GM18858 (cell line): ENCODE data around the gene KLK8.
"Not testable (repeated sequence)": the region's sequence is repeated elsewhere in the genome, so short reads cannot be mapped to it uniquely, and the experiment has no call there.

ENCODE experiments used
- ATAC-seq: cut with Tn5 transposase; IDR thresholded peaks from one replicate; pipeline ENCODE4 v1.9.1; 2021; ENCODE audit not compliant: unreplicated experiment

Gene KLK8

DNA sequence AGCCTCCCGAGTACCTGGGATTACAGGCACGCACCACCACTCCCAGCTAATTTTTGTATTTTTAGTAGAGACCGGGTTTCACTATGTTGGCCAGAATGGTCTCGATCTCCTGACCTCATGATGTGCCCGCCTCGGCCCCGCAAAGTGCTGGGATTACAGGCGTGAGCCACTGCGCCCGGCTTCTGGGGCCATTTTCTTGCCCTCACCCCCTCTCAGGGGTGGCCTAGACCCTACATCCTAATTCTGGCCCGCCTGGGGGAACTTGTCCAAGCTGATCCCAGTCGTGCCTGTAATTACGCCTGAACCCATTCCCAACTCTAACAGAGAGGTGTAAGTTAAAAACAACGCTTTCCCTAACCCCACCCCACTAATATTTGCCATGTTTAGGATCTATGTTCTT is 17.0 kb downstream of the KLK8 start:
- not testable (repeated sequence) for ATAC-seq

DNA sequence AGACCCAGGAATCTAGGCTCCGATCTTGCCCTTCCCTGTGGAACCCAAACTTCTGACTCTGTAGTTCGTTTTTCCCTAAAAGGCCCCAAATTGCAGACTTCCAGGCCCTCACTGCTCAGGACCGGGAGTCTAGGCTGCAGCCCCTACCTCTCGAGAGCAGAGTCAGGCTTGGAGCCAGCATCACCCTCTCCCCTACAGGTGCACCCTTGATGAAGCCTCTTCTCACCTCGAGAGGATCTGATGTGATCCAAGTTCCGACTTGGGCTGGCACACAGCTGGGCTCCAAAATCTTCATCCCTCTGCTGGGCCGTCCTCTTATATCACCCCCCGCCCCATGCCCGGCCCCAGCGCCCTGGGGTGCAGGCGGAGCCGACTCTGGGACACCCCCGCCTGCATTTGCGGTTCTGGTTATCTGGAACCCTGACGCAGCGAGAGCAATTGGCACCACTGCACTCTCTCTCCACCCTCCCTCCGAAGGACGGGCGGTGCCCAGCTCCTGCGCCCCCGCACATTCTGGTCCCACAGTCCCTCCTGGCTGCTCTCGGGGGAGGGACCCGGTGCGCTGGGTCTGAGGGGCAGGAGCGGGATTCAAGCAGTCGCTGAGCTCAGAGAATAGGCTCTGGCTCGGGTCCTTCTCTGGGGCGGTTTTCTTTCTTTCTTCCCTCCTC is 17.6 kb downstream of the KLK8 start, which contains the start of gene KLK7:
TSS of gene KLK7 (minus strand) at position 293 of the 668 bp plus-strand sequence. CDS start 1,518 bp downstream, outside the sequence.
- no peak for ATAC-seq

DNA sequence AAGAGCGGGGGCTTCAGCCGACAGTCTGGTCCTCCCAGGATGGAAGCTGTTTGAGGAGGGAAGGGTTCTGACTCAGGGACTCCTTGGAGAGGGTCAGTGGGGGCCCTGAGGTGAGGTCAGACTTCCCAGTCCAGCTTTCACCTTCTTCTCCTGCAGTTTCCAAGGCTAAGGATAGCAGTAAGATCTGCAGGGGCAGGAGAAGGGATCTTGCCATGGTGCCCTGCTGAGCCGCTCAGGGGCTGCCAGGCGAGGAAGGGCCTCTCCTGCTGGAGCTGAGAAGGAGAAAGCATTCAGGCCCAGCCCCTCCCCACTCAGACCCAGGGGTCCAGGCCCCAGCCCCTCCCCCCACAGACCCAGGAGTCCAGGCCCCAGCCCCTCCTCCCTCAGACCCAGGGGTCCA is 19.2 kb downstream of the KLK8 start:
- no peak for ATAC-seq

- no peak for ATAC-seq
Measured at GRCh38 chr19:50981587-50982146, 19.7 kb downstream of the KLK8 start.

DNA sequence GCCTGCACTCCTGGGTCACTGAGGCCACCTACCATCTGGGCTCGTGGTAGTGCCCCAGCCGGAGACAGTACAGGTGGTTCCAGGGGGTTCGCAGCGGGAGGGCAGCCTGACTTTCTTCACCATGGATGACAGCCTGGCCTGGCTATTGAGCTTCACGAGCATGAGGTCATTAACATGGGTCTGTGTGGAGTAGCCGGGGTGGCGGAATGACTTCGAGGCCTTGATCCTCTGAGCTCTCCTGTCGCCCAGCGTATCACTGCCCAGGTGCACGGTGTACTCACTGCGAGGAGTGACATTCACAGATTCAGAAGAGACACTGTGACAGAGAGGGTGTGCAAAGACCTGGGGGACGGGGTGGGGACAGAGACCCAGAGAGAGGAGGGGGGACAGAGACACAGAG is 21.2 kb downstream of the KLK8 start:
- ATAC-seq, result no peak

- no peak for ATAC-seq
Measured at GRCh38 chr19:50979758-50980157, 21.6 kb downstream of the KLK8 start.

DNA sequence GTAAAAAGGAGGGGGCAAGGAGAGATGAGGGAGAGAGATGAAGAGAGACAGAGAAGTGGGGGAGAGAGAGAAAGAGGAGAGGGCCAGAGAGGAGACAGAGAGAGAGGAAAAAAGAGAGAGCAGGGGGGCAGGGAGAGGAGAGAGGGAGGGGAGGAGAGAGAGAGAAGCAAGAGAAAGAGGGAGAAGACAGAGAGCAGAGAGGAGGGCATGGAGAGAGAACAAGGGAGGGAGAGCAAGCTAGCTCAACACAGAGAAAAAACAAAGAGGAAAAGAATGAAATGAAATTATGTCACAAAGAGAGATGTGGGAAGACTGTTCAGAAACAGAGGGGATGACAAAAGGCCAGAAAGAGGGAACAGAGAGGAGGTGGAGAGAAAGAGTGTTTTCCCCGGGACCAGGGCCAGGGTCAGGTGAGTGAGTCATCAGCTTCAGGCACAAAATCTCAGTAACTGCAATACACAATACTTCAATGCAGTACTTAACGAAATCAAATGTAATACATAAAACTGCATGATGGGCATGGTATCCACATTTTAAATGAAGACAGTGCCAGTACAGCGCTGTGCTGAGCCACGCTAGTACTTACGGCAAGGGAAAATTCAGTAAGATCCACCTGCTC is 22.5 kb downstream of the KLK8 start:
- no peak for ATAC-seq

DNA sequence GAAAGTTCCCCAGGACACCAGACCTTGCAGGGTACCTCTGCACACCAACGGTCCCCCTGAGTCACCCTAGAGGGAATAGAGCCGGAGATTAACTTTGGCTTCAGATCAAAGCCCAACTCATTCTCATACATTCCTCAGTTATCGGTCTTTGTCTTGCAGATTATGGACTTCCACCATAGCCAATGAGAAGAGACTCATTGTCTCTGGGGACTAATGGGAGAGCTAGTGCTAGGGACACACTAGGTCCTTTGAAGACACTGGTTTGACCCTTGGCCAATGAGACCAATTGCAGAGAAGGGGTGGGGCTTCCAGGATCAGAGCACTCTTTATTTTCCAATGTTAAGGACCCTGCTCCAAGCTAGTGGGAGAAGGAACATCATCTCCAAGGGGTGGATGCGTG is 23.8 kb downstream of the KLK8 start:
- ATAC-seq, result no peak

DNA sequence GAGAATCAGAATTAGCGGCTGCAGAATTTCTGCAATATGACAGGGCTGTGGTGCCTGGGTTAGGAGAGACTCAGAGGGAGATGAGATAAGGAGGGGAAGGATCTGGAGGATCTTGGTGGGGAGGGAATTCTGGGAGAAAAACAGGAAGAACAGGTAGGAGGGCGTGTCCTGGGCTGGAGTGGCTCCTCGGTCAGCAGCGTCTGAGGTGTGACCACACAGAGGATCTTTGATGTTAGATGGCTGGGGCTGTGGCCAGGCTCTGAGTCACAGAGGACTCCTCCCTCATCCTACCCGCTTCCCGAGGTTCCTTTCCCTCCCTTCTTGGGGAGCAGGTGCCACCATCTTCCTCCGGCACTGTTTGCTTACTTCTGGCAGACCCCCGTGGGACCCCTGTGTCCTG is 25.6 kb downstream of the KLK8 start:
- ATAC-seq, result no peak

DNA sequence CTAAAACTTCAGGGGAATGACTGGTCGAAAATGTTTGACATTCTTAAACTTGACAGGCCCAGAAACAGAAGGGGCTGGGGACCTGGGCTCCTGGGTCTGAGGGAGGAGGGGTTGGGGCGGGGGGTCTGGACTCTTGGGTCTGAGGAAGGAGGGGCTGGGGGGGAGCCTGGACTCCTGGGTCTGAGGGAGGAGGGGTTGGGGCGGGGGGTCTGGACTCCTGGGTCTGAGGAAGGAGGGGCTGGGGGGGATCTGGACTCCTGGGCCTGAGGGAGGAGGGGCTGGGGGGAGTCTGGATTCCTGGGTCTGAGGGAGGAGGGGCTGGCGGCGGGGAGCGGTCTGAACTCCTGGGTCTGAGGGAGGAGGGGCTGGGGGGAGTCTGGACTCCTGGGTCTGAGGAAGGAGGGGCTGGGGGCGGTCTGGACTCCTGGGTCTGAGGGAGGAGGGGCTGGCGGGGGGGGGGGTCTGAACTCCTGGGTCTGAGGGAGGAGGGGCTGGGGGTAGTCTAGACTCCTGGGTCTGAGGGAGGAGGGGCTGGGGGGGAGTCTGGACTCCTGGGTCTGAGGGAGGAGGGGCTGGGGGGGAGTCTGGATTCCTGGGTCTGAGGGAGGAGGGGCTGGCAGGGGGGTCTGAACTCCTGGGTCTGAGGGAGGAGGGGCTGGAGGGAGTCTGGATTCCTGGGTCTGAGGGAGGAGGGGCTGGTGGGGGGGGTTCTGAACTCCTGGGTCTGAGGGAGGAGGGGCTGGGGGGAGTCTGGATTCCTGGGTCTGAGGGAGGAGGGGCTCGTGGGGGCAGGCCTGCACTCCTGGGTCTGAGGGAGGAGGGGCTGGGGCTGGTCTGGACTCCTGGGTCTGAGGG is 26.5 kb downstream of the KLK8 start:
- ATAC-seq, result no peak

DNA sequence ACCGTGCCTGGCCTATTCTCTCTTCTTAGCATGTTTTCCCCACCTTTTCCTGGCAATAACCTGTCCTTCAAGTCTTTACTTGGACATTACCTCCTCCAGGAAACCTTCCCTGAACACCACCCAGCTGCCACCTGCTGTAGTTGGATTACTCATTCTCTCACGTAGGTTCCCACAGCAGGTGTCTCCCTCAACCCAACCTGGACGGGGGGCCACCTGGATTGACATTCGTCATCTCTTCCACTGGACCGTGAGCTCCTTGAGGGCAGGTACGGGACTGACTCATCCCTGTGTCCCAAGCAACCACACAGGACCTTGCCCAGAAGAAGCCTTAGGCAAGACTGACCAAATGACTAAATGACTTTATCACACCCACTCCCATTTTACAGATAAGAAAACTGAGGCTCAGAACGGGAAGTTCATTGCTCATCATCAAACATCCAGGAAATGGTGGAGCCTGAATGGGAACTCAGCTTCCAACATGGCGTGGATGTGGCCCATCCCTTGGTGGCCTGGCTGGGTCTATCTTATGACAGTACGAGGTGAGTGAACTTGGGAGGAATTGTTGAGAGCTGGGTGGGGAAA is 28.5 kb downstream of the KLK8 start:
- ATAC-seq, result no peak

- not testable (repeated sequence) for ATAC-seq
Measured at GRCh38 chr19:50969810-50970209, 31.6 kb downstream of the KLK8 start.

GRCh38 chr19:50969413-50969760 is 32.0 kb downstream of the KLK8 start, which contains the start of gene KLK6:
TSS of gene KLK6 (minus strand) at chr19:50969591. CDS start at chr19:50968104, 1,487 bp downstream.
- ATAC-seq, result no peak

DNA sequence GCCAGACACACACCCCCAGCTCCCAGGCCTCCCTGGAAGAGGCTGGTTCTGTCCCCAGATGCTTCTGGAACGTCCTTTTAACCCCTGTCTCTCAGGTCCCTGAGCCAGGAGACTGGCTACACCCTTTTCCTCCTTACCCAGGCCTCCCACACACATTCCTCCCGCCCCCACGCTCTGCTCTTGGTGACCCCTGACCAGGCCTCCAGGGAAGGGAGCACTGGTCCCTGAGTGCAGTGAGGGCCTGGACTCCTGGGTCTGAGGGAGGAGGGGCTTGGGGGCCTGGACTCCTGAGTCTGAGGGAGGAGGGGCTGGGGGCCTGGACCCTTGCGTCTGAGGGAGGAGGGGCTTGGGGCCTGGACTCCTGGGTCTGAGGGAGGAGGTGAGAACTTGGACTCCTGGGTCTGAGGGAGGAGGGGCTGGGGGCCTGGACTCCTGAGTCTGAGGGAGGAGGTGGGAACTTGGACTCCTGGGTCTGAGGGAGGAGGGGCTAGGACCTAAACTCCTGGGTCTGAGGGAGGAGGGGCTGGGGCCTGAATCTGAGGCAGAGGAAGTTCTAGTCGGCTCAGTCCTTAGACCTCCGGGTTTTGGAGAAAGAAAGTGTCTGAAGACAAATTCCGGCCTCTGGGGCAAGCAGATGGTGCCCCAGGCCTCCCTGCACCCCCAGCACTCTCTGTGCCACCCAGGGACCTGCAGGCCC is 32.5 kb downstream of the KLK8 start:
- no peak for ATAC-seq

- ATAC-seq, result no peak
Measured at GRCh38 chr19:50967929-50968715, 33.3 kb downstream of the KLK8 start.

DNA sequence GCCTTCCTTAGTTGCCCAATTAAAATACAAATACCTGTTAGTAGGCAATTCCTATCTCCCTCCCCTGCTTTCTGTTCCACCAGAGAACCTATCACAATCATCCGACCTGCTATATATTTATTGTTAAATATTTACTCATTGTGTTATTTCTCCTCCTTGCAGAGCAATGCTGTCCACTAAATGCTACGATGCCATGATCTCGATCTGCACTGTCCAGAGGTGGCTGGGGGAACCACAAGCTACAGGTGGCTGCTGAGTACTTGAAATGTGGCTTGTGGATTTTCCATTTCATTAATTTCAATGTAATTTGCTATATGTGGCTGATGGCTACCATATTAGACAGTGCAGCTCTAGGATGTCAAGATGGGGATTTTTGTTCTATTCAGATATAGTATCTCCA is 37.1 kb downstream of the KLK8 start:
- no peak for ATAC-seq

- ATAC-seq, result no peak
Measured at GRCh38 chr19:50963381-50963780, 38.0 kb downstream of the KLK8 start.

DNA sequence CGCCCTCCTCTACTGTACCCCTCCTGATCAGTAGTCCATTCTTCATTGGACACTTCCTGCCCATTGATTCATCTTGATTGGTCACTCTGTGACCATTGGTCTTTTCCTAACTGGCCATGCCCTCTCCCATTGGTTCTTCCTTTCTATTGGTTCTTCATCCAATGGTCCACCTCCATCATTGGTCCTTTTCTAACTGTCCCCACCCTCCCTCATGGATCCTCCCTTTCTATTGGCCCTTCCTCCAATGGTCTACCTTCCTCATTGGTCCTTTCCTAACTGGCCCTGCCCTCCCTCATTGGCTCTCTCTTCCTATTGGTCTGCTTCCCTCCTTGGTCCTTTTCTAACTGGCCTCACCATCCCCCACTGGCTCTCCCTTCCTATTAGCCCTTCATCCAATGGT is 39.2 kb downstream of the KLK8 start:
- ATAC-seq, result no peak

DNA sequence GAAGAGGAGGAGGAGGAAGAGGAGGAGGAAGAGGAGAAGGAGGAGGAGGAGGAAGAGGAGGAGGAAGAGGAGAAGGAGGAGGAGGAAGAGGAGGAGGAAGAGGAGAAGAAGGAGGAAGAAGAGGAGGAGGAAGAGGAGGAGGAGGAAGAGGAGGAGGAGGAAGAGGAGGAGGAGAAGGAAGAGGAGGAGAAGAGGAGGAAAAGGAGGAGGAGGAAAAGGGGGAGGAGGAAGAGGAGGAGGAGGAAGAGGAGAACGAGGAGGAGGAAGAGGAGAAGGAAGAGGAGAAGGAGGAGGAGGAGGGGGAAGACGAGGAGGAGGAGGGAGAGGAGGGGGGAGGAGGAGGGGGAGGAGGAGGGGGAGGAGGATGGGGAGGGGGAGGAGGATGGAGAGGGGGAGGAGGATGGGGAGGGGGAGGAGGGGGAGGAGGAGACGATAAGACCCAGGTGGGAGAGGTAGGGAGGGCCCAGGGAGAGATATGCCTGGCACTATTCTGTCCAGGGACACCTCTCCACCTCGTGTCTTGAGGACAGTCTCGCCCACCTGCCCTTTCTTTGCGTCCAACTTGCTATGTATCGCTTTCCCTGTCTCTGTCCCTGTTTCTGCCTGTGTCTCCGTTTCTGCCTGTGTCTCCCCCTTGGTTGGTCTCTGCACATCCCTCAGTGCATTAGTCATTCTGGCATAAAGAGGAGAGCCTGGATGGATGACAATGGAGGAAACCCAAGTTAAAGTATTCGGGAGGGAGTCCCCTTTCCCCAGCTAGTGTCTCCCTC is 41.5 kb downstream of the KLK8 start:
- ATAC-seq, result no peak
